Right atrium auricular region (tissue), 2 donors: ENCODE results near the gene DLD. TPM values are rescaled to one million over a fixed set of nuclear protein-coding genes. Genes with fewer than 3 reads are reported as not detected.

Source experiments
- DNase-seq: peaks from one replicate; pipeline ENCODE4 v3.0.0-alpha.2; 2019; ENCODE audit warnings: low spot score
- H3K27ac ChIP-seq, 2 donors: fragments of 200-600 bp; sonication (generic); 1 replicate in 1 of 2; 2 replicates in 1 of 2; pipeline ENCODE4 v1.5.1; 2016 to 2019
- H3K27me3 ChIP-seq, 2 donors: fragments of 200-600 bp; sonication (generic); one replicate each; pipeline versions ENCODE4 v1.5.1 to v1.6.0; 2017 to 2019
- H3K36me3 ChIP-seq: fragments of 200-600 bp; sonication (generic); one replicate; pipeline ENCODE4 v1.5.1; 2016
- H3K4me1 ChIP-seq, 2 donors: fragments of 200-600 bp; sonication (generic); one replicate each; pipeline versions ENCODE4 v1.5.1 to v1.6.0; 2017 to 2019
- H3K4me3 ChIP-seq, 2 donors: fragments of 200-600 bp; sonication (generic); 1 replicate in 1 of 2; 2 replicates in 1 of 2; pipeline ENCODE4 v1.5.1; 2017 to 2019; ENCODE audit warnings: mild to moderate bottlenecking in 1 of 2, moderate library complexity in 1 of 2
- H3K9me3 ChIP-seq, 2 donors: fragments of 200-600 bp; sonication (generic); one replicate each; pipeline ENCODE4 v1.5.1; 2019
- CTCF ChIP-seq, 2 donors: fragments of 200-600 bp; sonication (generic); IDR thresholded peaks; one replicate each; pipeline ENCODE4 v1.5.1; 2019; ENCODE audit warnings: antibody characterized with exemption in 2 of 2
- total RNA-seq, 2 donors: library from RNA; depleted of rRNA; stranded (reverse); fragments of >200 nt; gene quantifications; one replicate each; pipeline ENCODE4 v1.1.0, GENCODE V29; 2016

Gene DLD
- total RNA-seq, 2 donors from 2014 or later: 52.9 to 153 TPM

- H3K27me3 ChIP-seq: no peaks in the 10 kb centered on the region
- no peaks in the 10 kb centered on the region for H3K9me3 ChIP-seq
- H3K4me1 ChIP-seq: no peaks in the 10 kb centered on the region
- TF ChIP-seq CTCF (IDR thresholded peaks at IDR 0.05): no peak
- H3K36me3 ChIP-seq: no peaks in the 10 kb centered on the region
- no peak overlapping the region for H3K27ac ChIP-seq
- DNase-seq: no peak
- no peak overlapping the region for H3K4me3 ChIP-seq
Observed at GRCh38 chr7:107870427-107871000, 20.5 kb upstream of the DLD start.

GRCh38 chr7:107874111-107874510, 16.9 kb upstream of the DLD start:
- Histone ChIP-seq H3K36me3 (no peaks in the 10 kb centered on the region), H3K4me3 (no peak overlapping the region), H3K27ac (no peak overlapping the region), H3K9me3 (no peaks in the 10 kb centered on the region), H3K4me1 (no peaks in the 10 kb centered on the region), H3K27me3 (no peaks in the 10 kb centered on the region)
- DNase-seq: no peak
- TF ChIP-seq CTCF (IDR thresholded peaks at IDR 0.05): no peak

- H3K27ac ChIP-seq: no peak overlapping the region
- H3K4me1 ChIP-seq: no peaks in the 10 kb centered on the region
- no peaks in the 10 kb centered on the region for H3K36me3 ChIP-seq
- no peak for DNase-seq
- no peak overlapping the region for H3K4me3 ChIP-seq
- H3K27me3 ChIP-seq: no peaks in the 10 kb centered on the region
- peak; percentile 60 to 70 for TF ChIP-seq CTCF (IDR thresholded peaks at IDR 0.05)
- no peaks in the 10 kb centered on the region for H3K9me3 ChIP-seq
Observed at GRCh38 chr7:107874605-107875446, 16.2 kb upstream of the DLD start.

GRCh38 chr7:107876916-107877315, 14.1 kb upstream of the DLD start:
- no peak for TF ChIP-seq CTCF (IDR thresholded peaks at IDR 0.05)
- no peaks in the 10 kb centered on the region for H3K4me1 ChIP-seq
- no peak for DNase-seq

GRCh38 chr7:107877731-107878382, 13.1 kb upstream of the DLD start:
- Histone ChIP-seq H3K9me3 (no peaks in the 10 kb centered on the region), H3K4me3 (no peak overlapping the region), H3K27ac (no peak overlapping the region), H3K4me1 (no peaks in the 10 kb centered on the region), H3K27me3 (no peaks in the 10 kb centered on the region), H3K36me3 (no peaks in the 10 kb centered on the region)
- DNase-seq: no peak
- TF ChIP-seq CTCF (IDR thresholded peaks at IDR 0.05): no peak

More at GRCh38 chr7:107876916-107877315, 14.1 kb upstream of the DLD start:
- no peak overlapping the region for H3K4me3 ChIP-seq
- H3K9me3 ChIP-seq: no peaks in the 10 kb centered on the region
- H3K36me3 ChIP-seq: no peaks in the 10 kb centered on the region
- H3K27ac ChIP-seq: no peak overlapping the region
- H3K27me3 ChIP-seq: no peaks in the 10 kb centered on the region
